Panc1 (cell line): ENCODE results near the gene LENEP. TPM values are rescaled to one million over a fixed set of nuclear protein-coding genes. Genes with fewer than 3 reads are reported as not detected.
A peak's percentile ranks its signal among the peaks of the same experiment; 100 is the strongest.

Experiments
- ATAC-seq: fragments of 200-7000 bp; cut with Tn5 transposase; 2 replicates; pipeline ENCODE4 v1.9.1; 2020; ENCODE audit warnings: mild to moderate bottlenecking, moderate library complexity
- BruUV-seq: library from RNA; stranded (reverse); fragments of 400-500 nt; replicated peaks from 2 replicates; lab custom pipeline; 2021; lab: Mats Ljungman, UMichigan
- CTCF ChIA-PET: fragments of 300-600 bp; sonication (Branson Sonifier 250); formaldehyde crosslinking; loops from one replicate; lab custom pipeline; 2022; ENCODE audit warnings: antibody characterized with exemption; lab: Charles Lee
- POLR2A ChIA-PET: fragments of 300-600 bp; sonication (Branson Sonifier 250); formaldehyde crosslinking; loops from one replicate; lab custom pipeline; 2022; ENCODE audit warnings: antibody characterized with exemption; lab: Charles Lee
- DNase-seq: peaks from one replicate; pipeline ENCODE4 v3.0.0-alpha.2; 2010; ENCODE audit warnings: low read depth, low spot score
- H3K27ac ChIP-seq: 2 replicates; pipeline ENCODE4 v1.5.1; 2011; ENCODE audit warnings: mild to moderate bottlenecking, low read length, inconsistent platforms
- H3K27me3 ChIP-seq: fragments of 200-500 bp; sonication (Bioruptor generic); 2 replicates; pipeline ENCODE4 v1.6.0; 2014; ENCODE audit warnings: low read length, inconsistent platforms; ENCODE audit not compliant: control insufficient read depth, insufficient read depth
- H3K36me3 ChIP-seq: fragments of 200-500 bp; sonication (Bioruptor generic); 2 replicates; pipeline ENCODE4 v1.5.1; 2014; ENCODE audit warnings: inconsistent platforms, mild to moderate bottlenecking, low read length, moderate library complexity; ENCODE audit not compliant: control insufficient read depth, insufficient read depth
- H3K4me1 ChIP-seq: 2 replicates; pipeline ENCODE4 v1.5.1; 2011; ENCODE audit warnings: inconsistent platforms, mild to moderate bottlenecking, low read length, moderate library complexity; ENCODE audit not compliant: control insufficient read depth, insufficient read depth
- H3K4me3 ChIP-seq, 2 experiments: 2 replicates each; pipeline ENCODE4 v1.5.1; 2011 to 2012; ENCODE audit warnings: low read depth in 2 of 2, low read length in 2 of 2, mild to moderate bottlenecking in 2 of 2, inconsistent platforms in 1 of 2, moderate library complexity in 1 of 2
- H3K9me3 ChIP-seq: fragments of 200-500 bp; sonication (Bioruptor generic); 2 replicates; pipeline ENCODE4 v1.5.1; 2014; ENCODE audit warnings: low read depth, mild to moderate bottlenecking, inconsistent platforms, low read length, moderate library complexity; ENCODE audit not compliant: control insufficient read depth, insufficient read depth
- POLR2AphosphoS5 ChIP-seq: IDR thresholded peaks from 2 replicates; pipeline ENCODE4 v1.6.1; 2012; ENCODE audit warnings: mild to moderate bottlenecking, low read depth, low read length, moderate library complexity
- SIN3A ChIP-seq: IDR thresholded peaks from 2 replicates; pipeline ENCODE4 v1.6.1; 2012; ENCODE audit warnings: low read depth, mild to moderate bottlenecking, low read length, moderate library complexity, borderline replicate concordance; ENCODE audit not compliant: insufficient read depth
- TCF7L2 ChIP-seq: IDR thresholded peaks from 2 replicates; pipeline ENCODE4 v1.6.1; 2011; ENCODE audit warnings: mild to moderate bottlenecking, low read depth, low read length, inconsistent platforms
- in situ Hi-C: cut with HindIII; loops from 2 replicates; pipeline ENCODE4 v1.10.0; 2016; ENCODE audit warnings: low sequenced_read_pairs, low pct_unique_long_range_greater_than_20kb
- intact Hi-C: fragments of 100-400 bp; cut with micrococcal nuclease; formaldehyde crosslinking; loops from one replicate; pipeline ENCODE4 v1.10.0; 2022; ENCODE audit not compliant: unreplicated experiment
- total RNA-seq: library from RNA; stranded (reverse); gene quantifications from one replicate; pipeline ENCODE4 v1.2.1, GENCODE V29; 2021; ENCODE audit not compliant: unreplicated experiment
- TF ChIP-seq, protein P1 (sequence below), 2 experiments: IDR thresholded peaks; 2 replicates each; pipeline ENCODE4 v1.6.1; 2011 to 2012; ENCODE audit warnings: low read depth in 2 of 2, control low read depth in 1 of 2, low read length in 1 of 2, mild to moderate bottlenecking in 1 of 2, moderate library complexity in 1 of 2; ENCODE audit not compliant: insufficient read depth in 1 of 2
- TF ChIP-seq, protein P2 (sequence below): fragments of 450-650 bp; IDR thresholded peaks from 2 replicates; pipeline ENCODE4 v1.5.1; 2017; ENCODE audit warnings: mild to moderate bottlenecking

Gene LENEP
- total RNA-seq, 1 experiment from 2014 or later = 0.67 TPM

DNA sequence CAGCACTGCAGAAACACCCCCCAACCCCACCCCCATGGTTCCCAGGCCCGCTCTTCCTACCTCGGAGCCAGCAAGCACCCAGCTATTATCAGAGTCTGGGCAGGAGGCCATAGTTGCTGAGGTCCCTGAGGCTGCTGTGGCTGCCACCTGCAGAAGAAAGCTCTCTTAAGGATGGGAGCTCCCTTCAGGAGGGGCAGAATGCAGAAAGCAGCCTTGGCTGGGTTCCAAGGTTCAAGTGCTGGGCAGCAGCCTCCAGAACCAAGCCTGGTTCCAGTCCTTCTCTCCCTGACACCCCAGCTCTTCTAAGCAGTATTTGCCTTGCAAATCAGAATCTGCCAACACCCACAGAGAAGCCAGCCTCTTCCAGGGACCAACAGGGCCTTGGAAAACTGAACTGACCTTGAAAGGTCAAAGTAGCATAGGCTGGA lies 39.8 kb upstream of the LENEP start:
- in situ Hi-C loops = no loop called here
- no peak overlapping the region for H3K4me3 ChIP-seq
- intact Hi-C loops = loop anchor here (10.0 kb wide), 1 partner anchor 389 kb away; the partner anchor contains the start of gene CHRNB2

DNA sequence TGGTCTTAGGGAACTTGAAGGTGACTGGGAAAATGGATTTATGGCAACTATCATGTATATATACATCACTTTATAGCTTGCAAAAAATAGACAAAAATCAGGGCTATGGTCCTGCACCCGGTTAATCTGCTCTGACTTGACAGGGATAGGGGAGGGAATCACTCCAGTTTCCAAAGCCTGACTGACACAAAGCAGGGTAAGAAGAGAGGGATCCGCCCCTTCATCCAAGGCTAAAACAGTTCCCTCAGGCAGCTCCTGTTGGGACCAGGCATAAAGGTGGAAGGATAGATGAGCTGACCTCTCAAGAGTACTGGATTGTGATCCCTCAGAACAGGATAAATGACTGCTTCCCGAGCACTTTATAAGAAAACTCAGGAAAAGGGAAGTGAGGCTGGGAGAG lies 38.8 kb upstream of the LENEP start:
- ATAC-seq (no peak), DNase-seq (no peak)
- in situ Hi-C loops (no loop called here), intact Hi-C loops (loop anchor here (10.0 kb wide), 1 partner anchor 390 kb away; the partner anchor contains the start of gene CHRNB2)
- ChIA-PET POLR2A (no interaction called here), CTCF (no interaction called here)
- TF ChIP-seq POLR2AphosphoS5 = no peak
- TF ChIP-seq, protein P1, sequence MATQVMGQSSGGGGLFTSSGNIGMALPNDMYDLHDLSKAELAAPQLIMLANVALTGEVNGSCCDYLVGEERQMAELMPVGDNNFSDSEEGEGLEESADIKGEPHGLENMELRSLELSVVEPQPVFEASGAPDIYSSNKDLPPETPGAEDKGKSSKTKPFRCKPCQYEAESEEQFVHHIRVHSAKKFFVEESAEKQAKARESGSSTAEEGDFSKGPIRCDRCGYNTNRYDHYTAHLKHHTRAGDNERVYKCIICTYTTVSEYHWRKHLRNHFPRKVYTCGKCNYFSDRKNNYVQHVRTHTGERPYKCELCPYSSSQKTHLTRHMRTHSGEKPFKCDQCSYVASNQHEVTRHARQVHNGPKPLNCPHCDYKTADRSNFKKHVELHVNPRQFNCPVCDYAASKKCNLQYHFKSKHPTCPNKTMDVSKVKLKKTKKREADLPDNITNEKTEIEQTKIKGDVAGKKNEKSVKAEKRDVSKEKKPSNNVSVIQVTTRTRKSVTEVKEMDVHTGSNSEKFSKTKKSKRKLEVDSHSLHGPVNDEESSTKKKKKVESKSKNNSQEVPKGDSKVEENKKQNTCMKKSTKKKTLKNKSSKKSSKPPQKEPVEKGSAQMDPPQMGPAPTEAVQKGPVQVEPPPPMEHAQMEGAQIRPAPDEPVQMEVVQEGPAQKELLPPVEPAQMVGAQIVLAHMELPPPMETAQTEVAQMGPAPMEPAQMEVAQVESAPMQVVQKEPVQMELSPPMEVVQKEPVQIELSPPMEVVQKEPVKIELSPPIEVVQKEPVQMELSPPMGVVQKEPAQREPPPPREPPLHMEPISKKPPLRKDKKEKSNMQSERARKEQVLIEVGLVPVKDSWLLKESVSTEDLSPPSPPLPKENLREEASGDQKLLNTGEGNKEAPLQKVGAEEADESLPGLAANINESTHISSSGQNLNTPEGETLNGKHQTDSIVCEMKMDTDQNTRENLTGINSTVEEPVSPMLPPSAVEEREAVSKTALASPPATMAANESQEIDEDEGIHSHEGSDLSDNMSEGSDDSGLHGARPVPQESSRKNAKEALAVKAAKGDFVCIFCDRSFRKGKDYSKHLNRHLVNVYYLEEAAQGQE (IDR thresholded peaks at IDR 0.05; ENCODE audit: insufficient read depth in 1 of 2, low read depth in 2 of 2, low read length in 1 of 2) = no peak
- TF ChIP-seq, protein P2, sequence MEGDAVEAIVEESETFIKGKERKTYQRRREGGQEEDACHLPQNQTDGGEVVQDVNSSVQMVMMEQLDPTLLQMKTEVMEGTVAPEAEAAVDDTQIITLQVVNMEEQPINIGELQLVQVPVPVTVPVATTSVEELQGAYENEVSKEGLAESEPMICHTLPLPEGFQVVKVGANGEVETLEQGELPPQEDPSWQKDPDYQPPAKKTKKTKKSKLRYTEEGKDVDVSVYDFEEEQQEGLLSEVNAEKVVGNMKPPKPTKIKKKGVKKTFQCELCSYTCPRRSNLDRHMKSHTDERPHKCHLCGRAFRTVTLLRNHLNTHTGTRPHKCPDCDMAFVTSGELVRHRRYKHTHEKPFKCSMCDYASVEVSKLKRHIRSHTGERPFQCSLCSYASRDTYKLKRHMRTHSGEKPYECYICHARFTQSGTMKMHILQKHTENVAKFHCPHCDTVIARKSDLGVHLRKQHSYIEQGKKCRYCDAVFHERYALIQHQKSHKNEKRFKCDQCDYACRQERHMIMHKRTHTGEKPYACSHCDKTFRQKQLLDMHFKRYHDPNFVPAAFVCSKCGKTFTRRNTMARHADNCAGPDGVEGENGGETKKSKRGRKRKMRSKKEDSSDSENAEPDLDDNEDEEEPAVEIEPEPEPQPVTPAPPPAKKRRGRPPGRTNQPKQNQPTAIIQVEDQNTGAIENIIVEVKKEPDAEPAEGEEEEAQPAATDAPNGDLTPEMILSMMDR = no peak
- TF ChIP-seq TCF7L2 = no peak
- TF ChIP-seq SIN3A = no peak
- Histone ChIP-seq H3K4me3 (peak overlapping the region in 1 of 2 experiments; percentile 93; a peak in 2 of 4 replicates), H3K4me1 (peaks cover 27% of the 10 kb centered on the region), H3K9me3 (no peaks in the 10 kb centered on the region), H3K27me3 (no peaks in the 10 kb centered on the region), H3K27ac (no peak overlapping the region), H3K36me3 (no peaks in the 10 kb centered on the region)
- BruUV-seq = no TSS peak

More for the DNA sequence above, 39.8 kb upstream of the LENEP start:
- Histone ChIP-seq H3K9me3 (no peaks in the 10 kb centered on the region), H3K4me1 (peaks cover 27% of the 10 kb centered on the region), H3K36me3 (no peaks in the 10 kb centered on the region), H3K27ac (no peak overlapping the region), H3K27me3 (no peaks in the 10 kb centered on the region)
- ChIA-PET CTCF (no interaction called here), POLR2A (interaction anchor here (0.6 kb wide), 1 partner anchor 423 kb away, joined by 6 read pairs; no protein-coding TSS in a partner anchor)
- DNase-seq (no peak), ATAC-seq (no peak)
- no peak for TF ChIP-seq TCF7L2
- no TSS peak for BruUV-seq

DNA sequence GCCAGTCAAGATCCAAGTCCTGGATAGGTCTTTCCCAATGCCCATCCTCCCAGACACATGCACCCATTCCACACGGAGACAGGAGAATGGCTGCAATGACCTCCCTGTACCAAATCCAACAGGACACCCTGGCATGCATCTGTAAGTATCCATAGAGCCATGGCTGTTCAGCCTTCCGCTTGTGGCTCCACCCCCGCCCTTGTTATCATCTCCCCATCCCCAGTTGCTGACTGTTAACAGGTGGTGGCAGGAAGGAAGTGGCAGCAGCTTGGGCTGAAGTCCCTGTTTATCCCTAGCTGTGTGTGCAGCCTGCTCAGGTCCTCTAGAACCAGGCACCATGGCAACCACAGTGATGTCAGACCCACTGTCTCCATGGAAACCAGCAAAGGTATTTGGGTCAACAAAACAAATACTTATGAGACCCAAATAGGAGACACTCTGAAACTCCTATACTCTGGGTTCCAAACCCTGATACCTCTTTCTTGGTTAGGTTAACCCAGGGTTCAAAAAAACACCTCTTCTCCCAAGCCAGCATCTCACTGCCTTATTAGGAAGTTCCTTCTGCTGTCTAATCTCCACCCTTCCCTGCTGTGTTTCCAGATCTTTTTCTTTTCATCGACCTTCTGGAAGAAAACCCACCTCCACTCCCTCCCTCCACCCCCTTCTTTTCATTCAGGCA lies 38.2 kb upstream of the LENEP start:
- intact Hi-C loops = loop anchor here (10.0 kb wide), 1 partner anchor 390 kb away; the partner anchor contains the start of gene CHRNB2
- Histone ChIP-seq H3K9me3 (no peaks in the 10 kb centered on the region), H3K36me3 (no peaks in the 10 kb centered on the region), H3K4me1 (peaks cover 27% of the 10 kb centered on the region), H3K27ac (peak overlapping the region; percentile 83), H3K4me3 (peak overlapping the region; percentile 78 to 93), H3K27me3 (no peaks in the 10 kb centered on the region)
- no TSS peak for BruUV-seq
- TF ChIP-seq SIN3A (no peak), TCF7L2 (no peak), POLR2AphosphoS5 (no peak)
- TF ChIP-seq, protein P1 (IDR thresholded peaks at IDR 0.05; ENCODE audit: insufficient read depth in 1 of 2, low read depth in 2 of 2, low read length in 1 of 2) = no peak
- TF ChIP-seq, protein P2 = no peak
- POLR2A ChIA-PET = interaction anchor here (0.6 to 1.3 kb wide), 4 partner anchors 18 to 166 kb away, joined by 3 to 9 read pairs (median 4); partner anchors contain the start of gene PMVK
- CTCF ChIA-PET = no interaction called here
- in situ Hi-C loops = no loop called here
- DNase-seq = no peak
- no peak for ATAC-seq
